Testis (tissue), 3 donors: ENCODE data around the gene ATP6V0A4. TPM values are rescaled to one million over a fixed set of nuclear protein-coding genes. Genes with fewer than 3 reads are reported as not detected.

Experiments
- DNase-seq: peaks from one replicate; pipeline ENCODE4 v3.0.0-alpha.2; 2019
- H3K27ac ChIP-seq, 2 donors: fragments of 200-600 bp; sonication (generic); one replicate each; pipeline ENCODE4 v1.5.1; 2019
- H3K27me3 ChIP-seq: fragments of 200-600 bp; sonication (generic); one replicate; pipeline ENCODE4 v1.5.1; 2019
- H3K36me3 ChIP-seq: fragments of 200-600 bp; sonication (generic); one replicate; pipeline ENCODE4 v1.5.1; 2017; ENCODE audit warnings: low read depth; ENCODE audit errors: missing control alignments
- H3K4me1 ChIP-seq: fragments of 200-600 bp; sonication (generic); one replicate; pipeline ENCODE4 v1.5.1; 2019
- H3K4me3 ChIP-seq, 2 donors: fragments of 200-600 bp; sonication (generic); one replicate each; pipeline ENCODE4 v1.5.1; 2017 to 2019
- H3K9me3 ChIP-seq: fragments of 200-600 bp; sonication (generic); one replicate; pipeline ENCODE4 v1.5.1; 2017
- POLR2A ChIP-seq: fragments of 450-650 bp; IDR thresholded peaks from one replicate; pipeline ENCODE4 v1.6.1; 2017; ENCODE audit warnings: antibody characterized with exemption, mild to moderate bottlenecking, moderate library complexity
- WGBS, 2 donors: methylation state at CpG; one replicate each; pipeline ENCODE4 v1.1.5; 2018; 5-methylcytosine and 5-hydroxymethylcytosine counted together
- intact Hi-C: fragments of 100-400 bp; cut with DNase I; formaldehyde crosslinking; loops from one replicate; pipeline ENCODE4 v1.15.1; 2023; ENCODE audit warnings: low total_unique reads
- polyA plus RNA-seq: library from polyadenylated mRNA; stranded (reverse); fragments of 350-450 nt; fragmentation: Illumina TruSeq; extraction: RNeasy Lipid Tissue Mini Kit (QIAGEN cat#74804); gene quantifications from one replicate; pipeline ENCODE4 v1.2.3, GENCODE V29; 2014; ENCODE audit warnings: low read depth, low replicate concordance; ENCODE audit not compliant: insufficient read depth
- total RNA-seq, 2 donors: library from RNA; depleted of rRNA; stranded (reverse); fragments of >200 nt; gene quantifications; one replicate each; pipeline ENCODE4 v1.2.3, GENCODE V29; 2016
- TF ChIP-seq, protein P1 (sequence below), 3 experiments: fragments of 450-650 bp in 2 of 3; fragments of 200-600 bp in 1 of 3; sonication (generic) in 1 of 3; IDR thresholded peaks; one replicate each; pipeline ENCODE4 v1.5.1; 2016 to 2019; ENCODE audit warnings: antibody characterized with exemption in 3 of 3, mild to moderate bottlenecking in 2 of 3, moderate library complexity in 1 of 3

The ATP6V0A4 gene
- total and polyA plus RNA-seq, 3 donors from 2014 or later: 0.65 to 1.8 (median 0.79) TPM

DNA sequence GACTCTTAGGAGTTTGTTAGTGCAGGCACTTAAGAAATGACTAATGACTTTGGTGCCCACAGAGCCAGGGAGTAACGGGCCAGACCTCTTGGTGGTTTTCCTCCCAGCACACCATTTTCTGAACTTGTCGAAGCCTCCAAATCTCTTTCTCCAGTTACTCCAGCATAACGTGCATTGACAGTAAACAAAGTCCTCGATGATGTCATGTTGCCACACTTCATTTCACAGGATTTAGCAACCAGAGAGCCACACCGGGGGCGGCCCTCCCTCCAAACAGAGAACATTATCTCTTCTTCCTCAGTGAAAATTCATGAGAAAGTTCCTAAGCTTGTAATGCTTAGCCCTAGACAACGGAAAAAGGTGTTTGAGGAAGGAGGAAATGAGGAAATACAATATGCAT lies 92.8 kb downstream of the ATP6V0A4 start:
- Histone ChIP-seq H3K27ac (no peak overlapping the region), H3K4me3 (no peak overlapping the region), H3K4me1 (no peaks in the 10 kb centered on the region), H3K36me3 (no peaks in the 10 kb centered on the region), H3K27me3 (no peaks in the 10 kb centered on the region), H3K9me3 (no peaks in the 10 kb centered on the region)
- TF ChIP-seq, protein P1, sequence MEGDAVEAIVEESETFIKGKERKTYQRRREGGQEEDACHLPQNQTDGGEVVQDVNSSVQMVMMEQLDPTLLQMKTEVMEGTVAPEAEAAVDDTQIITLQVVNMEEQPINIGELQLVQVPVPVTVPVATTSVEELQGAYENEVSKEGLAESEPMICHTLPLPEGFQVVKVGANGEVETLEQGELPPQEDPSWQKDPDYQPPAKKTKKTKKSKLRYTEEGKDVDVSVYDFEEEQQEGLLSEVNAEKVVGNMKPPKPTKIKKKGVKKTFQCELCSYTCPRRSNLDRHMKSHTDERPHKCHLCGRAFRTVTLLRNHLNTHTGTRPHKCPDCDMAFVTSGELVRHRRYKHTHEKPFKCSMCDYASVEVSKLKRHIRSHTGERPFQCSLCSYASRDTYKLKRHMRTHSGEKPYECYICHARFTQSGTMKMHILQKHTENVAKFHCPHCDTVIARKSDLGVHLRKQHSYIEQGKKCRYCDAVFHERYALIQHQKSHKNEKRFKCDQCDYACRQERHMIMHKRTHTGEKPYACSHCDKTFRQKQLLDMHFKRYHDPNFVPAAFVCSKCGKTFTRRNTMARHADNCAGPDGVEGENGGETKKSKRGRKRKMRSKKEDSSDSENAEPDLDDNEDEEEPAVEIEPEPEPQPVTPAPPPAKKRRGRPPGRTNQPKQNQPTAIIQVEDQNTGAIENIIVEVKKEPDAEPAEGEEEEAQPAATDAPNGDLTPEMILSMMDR (IDR thresholded peaks at IDR 0.05): no peak
- TF ChIP-seq POLR2A: no peak
- intact Hi-C loops: no loop called here
- DNase-seq: no peak
- WGBS, 2 donors: 86 to 87% methylated on average over 7 of the region's 7 CpGs

DNA sequence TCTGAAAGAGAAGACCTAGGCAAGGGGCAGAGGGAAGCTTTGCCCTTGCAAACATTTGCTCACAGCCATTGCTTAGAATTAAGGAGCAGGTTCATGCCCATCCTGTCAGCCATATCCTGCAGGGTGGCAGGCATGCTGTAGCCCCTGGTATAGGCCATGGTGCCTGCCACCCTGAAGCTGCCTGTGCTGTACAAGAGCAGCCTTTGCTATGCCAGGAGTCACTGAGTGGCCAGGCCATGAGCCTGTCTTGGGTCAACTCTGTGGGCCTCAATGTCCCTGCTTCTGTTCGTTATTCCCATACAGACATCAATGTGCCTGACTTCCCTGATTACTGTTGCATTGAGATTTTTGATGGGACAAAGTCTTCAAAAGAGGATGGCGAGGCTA lies 96.5 kb downstream of the ATP6V0A4 start:
- Histone ChIP-seq H3K36me3 (no peaks in the 10 kb centered on the region), H3K9me3 (no peaks in the 10 kb centered on the region), H3K4me1 (no peaks in the 10 kb centered on the region), H3K4me3 (no peak overlapping the region), H3K27ac (no peak overlapping the region), H3K27me3 (no peaks in the 10 kb centered on the region)
- no peak for DNase-seq
- no peak for TF ChIP-seq POLR2A
- TF ChIP-seq, protein P1 (IDR thresholded peaks at IDR 0.05): no peak
- 82 to 94% methylated on average over 2 of the region's 2 CpGs for WGBS, 2 donors
- intact Hi-C loops: no loop called here

DNA sequence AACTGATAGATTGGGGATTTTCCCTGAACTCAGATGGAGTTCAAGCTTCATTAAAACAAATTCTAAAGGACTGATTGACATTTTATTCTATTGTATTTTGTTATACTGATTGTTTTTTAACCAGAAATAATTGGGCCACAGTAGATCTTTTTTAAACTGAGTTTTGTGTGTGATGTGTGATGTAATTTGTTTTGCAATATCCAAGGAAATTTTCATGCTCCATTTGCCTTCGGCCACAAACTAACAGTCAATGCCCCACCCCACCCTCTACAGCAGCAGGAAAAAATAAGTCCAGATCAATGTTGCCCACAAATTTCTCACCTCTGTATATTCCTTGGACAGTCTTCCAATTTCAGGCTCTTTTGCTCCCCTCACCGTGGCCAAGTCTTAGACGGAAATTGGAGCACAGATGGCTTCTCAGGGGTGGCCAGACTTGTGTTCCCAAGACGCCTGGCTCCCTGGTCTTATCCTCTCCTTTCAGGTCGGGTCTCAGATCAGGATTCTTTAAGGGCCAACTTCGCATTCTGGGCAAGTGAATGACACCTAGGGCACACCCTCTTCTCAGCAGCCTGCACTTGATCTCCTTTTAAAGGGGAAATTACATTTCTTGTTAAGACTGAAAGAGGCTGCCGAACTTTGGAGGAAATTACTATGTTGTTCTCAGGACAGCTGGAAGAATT lies 97.0 kb downstream of the ATP6V0A4 start, which contains the start of gene SVOPL:
Gene SVOPL, minus strand, starts transcription at position 506 of the 680 bp plus-strand sequence. CDS start 22,317 bp downstream, outside the sequence.
- no peak for DNase-seq

DNA sequence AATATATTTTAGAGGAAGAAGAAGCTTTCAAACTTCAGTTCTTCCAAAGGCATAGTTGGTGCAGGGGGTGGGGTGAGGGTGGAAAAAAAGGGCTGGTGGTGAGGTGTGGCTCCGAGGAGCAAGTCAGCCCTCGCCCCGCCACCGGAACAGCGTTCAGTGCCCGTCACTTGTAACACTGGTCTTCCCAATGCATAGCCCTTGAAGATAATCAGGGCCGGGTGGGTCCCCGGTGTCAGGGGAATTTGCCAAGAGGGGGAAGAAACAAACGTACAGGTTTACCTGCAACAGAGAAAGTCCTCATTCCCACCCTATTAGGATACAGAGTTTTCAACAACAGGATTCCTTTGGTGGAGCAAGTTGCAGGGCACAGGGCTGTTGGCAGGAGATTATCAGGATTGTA lies 98.3 kb downstream of the ATP6V0A4 start:
- Histone ChIP-seq H3K4me3 (no peak overlapping the region), H3K27me3 (no peaks in the 10 kb centered on the region), H3K9me3 (no peaks in the 10 kb centered on the region), H3K27ac (no peak overlapping the region), H3K4me1 (no peaks in the 10 kb centered on the region), H3K36me3 (no peaks in the 10 kb centered on the region)
- no peak for DNase-seq
- TF ChIP-seq POLR2A: no peak
- TF ChIP-seq, protein P1 (IDR thresholded peaks at IDR 0.05): no peak
- WGBS, 2 donors: 85 to 87% methylated on average over 8 to 9 of the region's 9 CpGs
- intact Hi-C loops: no loop called here

More for the DNA sequence above, 97.0 kb downstream of the ATP6V0A4 start, which contains the start of gene SVOPL:
- Histone ChIP-seq H3K9me3 (no peaks in the 10 kb centered on the region), H3K4me3 (no peak within 1 kb of the TSS), H3K4me1 (no peaks in the 10 kb centered on the region), H3K36me3 (no peaks in the 10 kb centered on the region), H3K27me3 (no peaks in the 10 kb centered on the region), H3K27ac (no peak within 1 kb of the TSS)
- 54 to 79% methylated on average over 7 of the region's 7 CpGs for WGBS, 2 donors
- intact Hi-C loops: no loop called here
- TF ChIP-seq POLR2A: no peak
- TF ChIP-seq, protein P1 (IDR thresholded peaks at IDR 0.05): no peak

DNA sequence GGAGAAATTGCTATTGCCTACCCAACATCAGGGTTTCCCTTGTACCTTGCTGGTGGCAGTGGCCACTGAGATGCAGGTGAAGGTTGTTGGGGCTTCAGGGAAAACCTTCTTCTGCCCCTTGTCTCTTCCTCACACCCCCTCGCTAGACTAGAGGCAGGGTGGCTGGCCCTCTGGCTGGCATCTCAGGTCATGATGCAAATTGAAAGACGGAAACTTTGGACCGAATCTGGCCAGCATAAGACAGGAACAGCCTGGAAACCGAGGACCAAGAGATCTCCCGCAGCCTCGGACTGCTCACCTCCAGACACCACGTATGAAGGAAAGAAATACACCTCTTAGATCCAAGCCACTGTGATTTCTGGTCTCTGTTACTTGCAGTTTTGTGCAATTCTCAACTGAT lies 99.7 kb downstream of the ATP6V0A4 start:
- no peak for DNase-seq
- H3K36me3 ChIP-seq: no peaks in the 10 kb centered on the region
- TF ChIP-seq, protein P1 (IDR thresholded peaks at IDR 0.05): no peak
- TF ChIP-seq POLR2A: no peak
- H3K9me3 ChIP-seq: no peaks in the 10 kb centered on the region
- WGBS, 2 donors: 87 to 98% methylated on average over 7 of the region's 7 CpGs
- no peaks in the 10 kb centered on the region for H3K4me1 ChIP-seq
- H3K4me3 ChIP-seq: no peak overlapping the region
- intact Hi-C loops: no loop called here
- H3K27ac ChIP-seq: no peak overlapping the region
- H3K27me3 ChIP-seq: no peaks in the 10 kb centered on the region
